Muscle of leg (tissue), 11 donors: ENCODE measurements around the gene OR7G2. TPM values are rescaled to one million over a fixed set of nuclear protein-coding genes. Genes with fewer than 3 reads are reported as not detected.
A peak's percentile ranks its signal among the peaks of the same experiment; 100 is the strongest.
"Not testable (repeated sequence)": the region's sequence is repeated elsewhere in the genome, so short reads cannot be mapped to it uniquely, and the experiment has no call there.

Experiments
- DNase-seq: peaks from one replicate; pipeline ENCODE4 v3.0.0; 2013
- H3K27ac ChIP-seq: one replicate; pipeline ENCODE4 v1.5.1; 2013; ENCODE audit warnings: mild to moderate bottlenecking, low read length, control low read depth
- H3K27me3 ChIP-seq: one replicate; pipeline ENCODE4 v1.6.1; 2013; ENCODE audit warnings: low read length; ENCODE audit not compliant: control insufficient read depth, insufficient read depth
- H3K36me3 ChIP-seq: one replicate; pipeline ENCODE4 v1.6.1; 2013; ENCODE audit warnings: low read length; ENCODE audit not compliant: control insufficient read depth, insufficient read depth
- H3K4me1 ChIP-seq: one replicate; pipeline ENCODE4 v1.6.1; 2013; ENCODE audit warnings: low read length; ENCODE audit not compliant: control insufficient read depth, insufficient read depth
- H3K4me3 ChIP-seq: one replicate; pipeline ENCODE4 v1.5.1; 2013; ENCODE audit warnings: low read length, control low read depth
- H3K9me3 ChIP-seq: replicated peaks from 2 replicates; pipeline ENCODE4 v1.6.1; 2013; ENCODE audit warnings: low read depth, low read length; ENCODE audit not compliant: control insufficient read depth
- WGBS: methylation state at CpG from one replicate; pipeline ENCODE4 v1.1.5; 2013; ENCODE audit warnings: missing lambda C conversion rate; ENCODE audit not compliant: insufficient coverage; 5-methylcytosine and 5-hydroxymethylcytosine counted together
- polyA plus RNA-seq, 8 donors: library from polyadenylated mRNA; unstranded; fragments of 120-200 nt; gene quantifications; one replicate each; pipeline versions ENCODE4 v1.2.1 to v1.2.3, GENCODE V29; 2013; ENCODE audit warnings: inconsistent platforms in 1 of 8, low replicate concordance in 1 of 8; ENCODE audit not compliant: insufficient read length in 8 of 8, insufficient read depth in 1 of 8
- total RNA-seq: library from RNA; stranded (reverse); fragments of 120-200 nt; gene quantifications from one replicate; pipeline ENCODE4 v1.2.4, GENCODE V29; 2013

Gene OR7G2
- total and polyA plus RNA-seq, 9 donors = 0.04 to 0.14 (median 0.07) TPM; not detected in 5

DNA sequence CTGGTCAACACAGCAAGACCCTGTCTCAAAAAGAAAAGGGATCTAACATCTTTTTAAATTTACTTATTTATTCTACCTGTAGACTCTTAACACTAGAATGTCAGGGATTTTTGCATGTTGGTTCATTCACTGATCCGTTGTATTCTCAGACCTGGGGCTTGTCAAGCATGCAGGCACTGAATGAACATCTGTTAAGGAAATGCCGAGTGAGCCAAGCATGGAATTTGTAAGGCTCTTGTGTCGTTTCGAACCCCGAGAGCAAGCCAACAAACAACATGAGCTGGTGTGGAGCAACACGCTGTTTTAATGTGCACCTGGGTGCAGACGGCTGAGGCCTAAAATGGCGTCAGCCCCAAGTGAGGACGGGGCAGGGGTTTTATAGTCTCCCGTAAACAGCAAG is 30.4 kb downstream of the OR7G2 start:
- Histone ChIP-seq H3K4me3 (no peak overlapping the region), H3K36me3 (no peaks in the 10 kb centered on the region), H3K4me1 (peaks cover 15% of the 10 kb centered on the region), H3K27me3 (no peaks in the 10 kb centered on the region), H3K27ac (no peak overlapping the region), H3K9me3 (no peaks in the 10 kb centered on the region)
- WGBS = 32% methylated on average over 10 of the region's 10 CpGs
- DNase-seq = peak; percentile 60

GRCh38 chr19:9075064-9075949 is 32.0 kb downstream of the OR7G2 start:
- no peaks in the 10 kb centered on the region for H3K9me3 ChIP-seq
- 18% methylated on average over 15 of the region's 16 CpGs for WGBS
- H3K4me1 ChIP-seq = peaks cover 15% of the 10 kb centered on the region
- DNase-seq = peak; percentile 92
- H3K4me3 ChIP-seq = no peak overlapping the region
- no peaks in the 10 kb centered on the region for H3K27me3 ChIP-seq
- no peaks in the 10 kb centered on the region for H3K36me3 ChIP-seq
- H3K27ac ChIP-seq = peak overlapping the region; percentile 67

- H3K4me3 ChIP-seq = no peak overlapping the region
- 19% methylated on average over 5 of the region's 6 CpGs for WGBS
- no peak for DNase-seq
- no peaks in the 10 kb centered on the region for H3K27me3 ChIP-seq
- peaks cover 18% of the 10 kb centered on the region for H3K4me1 ChIP-seq
- no peaks in the 10 kb centered on the region for H3K9me3 ChIP-seq
- H3K36me3 ChIP-seq = no peaks in the 10 kb centered on the region
- no peak overlapping the region for H3K27ac ChIP-seq
Observed at GRCh38 chr19:9073806-9074205, 33.5 kb downstream of the OR7G2 start.

GRCh38 chr19:9071720-9072119 is 35.6 kb downstream of the OR7G2 start:
- H3K27ac ChIP-seq, H3K36me3 ChIP-seq, DNase-seq, H3K27me3 ChIP-seq, H3K9me3 ChIP-seq, H3K4me3 ChIP-seq: not testable (repeated sequence)
- H3K4me1 ChIP-seq = peaks cover 18% of the 10 kb centered on the region
- no CpG with 5 or more reads among the region's 6 CpGs for WGBS

DNA sequence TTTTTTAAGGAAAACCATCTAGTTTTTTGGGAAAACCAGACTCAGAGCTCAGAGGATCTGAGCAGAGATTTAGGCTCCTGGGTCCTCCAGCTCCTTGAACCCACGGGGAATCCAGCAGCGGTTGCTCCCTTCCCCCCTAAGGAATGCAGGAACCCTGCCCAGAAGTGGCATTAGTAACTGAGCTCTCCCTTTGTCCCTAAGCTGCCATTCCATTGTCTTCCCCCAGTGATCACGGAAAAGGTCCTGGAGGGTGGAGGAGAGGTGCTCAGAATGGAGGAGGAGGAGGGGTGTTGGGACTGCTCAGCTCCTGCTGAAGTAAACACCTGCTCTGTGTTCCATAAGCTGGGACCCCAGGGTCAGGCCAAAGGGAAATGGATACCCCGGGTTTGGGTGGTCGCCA is 37.2 kb downstream of the OR7G2 start:
- Histone ChIP-seq H3K9me3 (no peaks in the 10 kb centered on the region), H3K4me3 (no peak overlapping the region), H3K36me3 (no peaks in the 10 kb centered on the region), H3K27me3 (no peaks in the 10 kb centered on the region), H3K4me1 (peaks cover 8% of the 10 kb centered on the region), H3K27ac (no peak overlapping the region)
- DNase-seq = no peak
- 11% methylated on average over 4 of the region's 5 CpGs for WGBS

- 67% methylated on average over 10 of the region's 12 CpGs for WGBS
- no peaks in the 10 kb centered on the region for H3K36me3 ChIP-seq
- no peak overlapping the region for H3K27ac ChIP-seq
- no peaks in the 10 kb centered on the region for H3K27me3 ChIP-seq
- H3K9me3 ChIP-seq = no peaks in the 10 kb centered on the region
- no peak overlapping the region for H3K4me3 ChIP-seq
- DNase-seq = no peak
- H3K4me1 ChIP-seq = peaks cover 3% of the 10 kb centered on the region
Observed at GRCh38 chr19:9065457-9066014, 41.7 kb downstream of the OR7G2 start.

DNA sequence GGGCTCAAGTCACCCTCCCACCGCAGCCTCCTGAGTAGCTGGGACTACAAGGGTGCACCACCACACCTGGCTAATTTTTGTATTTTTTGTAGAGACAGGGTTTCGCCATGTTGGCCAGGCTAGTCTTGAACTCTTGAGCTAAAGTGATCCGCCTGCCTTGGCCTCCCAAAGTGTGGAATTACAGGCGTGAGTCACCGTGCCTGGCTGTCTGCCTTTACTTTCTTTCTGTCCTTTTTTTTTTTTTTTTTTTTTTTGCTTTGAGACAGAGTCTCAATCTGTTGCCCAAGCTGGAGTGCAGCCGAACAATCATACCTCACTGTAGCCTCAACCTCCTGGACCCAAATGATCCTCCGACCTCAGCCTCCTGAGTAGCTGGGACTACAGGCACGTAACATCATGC is 45.4 kb downstream of the OR7G2 start:
- H3K27me3 ChIP-seq = no peaks in the 10 kb centered on the region
- H3K27ac ChIP-seq = no peak overlapping the region
- 73% methylated on average over 5 of the region's 8 CpGs for WGBS
- no peaks in the 10 kb centered on the region for H3K36me3 ChIP-seq
- H3K4me3 ChIP-seq = no peak overlapping the region
- no peaks in the 10 kb centered on the region for H3K9me3 ChIP-seq
- H3K4me1 ChIP-seq = no peaks in the 10 kb centered on the region
- no peak for DNase-seq

DNA sequence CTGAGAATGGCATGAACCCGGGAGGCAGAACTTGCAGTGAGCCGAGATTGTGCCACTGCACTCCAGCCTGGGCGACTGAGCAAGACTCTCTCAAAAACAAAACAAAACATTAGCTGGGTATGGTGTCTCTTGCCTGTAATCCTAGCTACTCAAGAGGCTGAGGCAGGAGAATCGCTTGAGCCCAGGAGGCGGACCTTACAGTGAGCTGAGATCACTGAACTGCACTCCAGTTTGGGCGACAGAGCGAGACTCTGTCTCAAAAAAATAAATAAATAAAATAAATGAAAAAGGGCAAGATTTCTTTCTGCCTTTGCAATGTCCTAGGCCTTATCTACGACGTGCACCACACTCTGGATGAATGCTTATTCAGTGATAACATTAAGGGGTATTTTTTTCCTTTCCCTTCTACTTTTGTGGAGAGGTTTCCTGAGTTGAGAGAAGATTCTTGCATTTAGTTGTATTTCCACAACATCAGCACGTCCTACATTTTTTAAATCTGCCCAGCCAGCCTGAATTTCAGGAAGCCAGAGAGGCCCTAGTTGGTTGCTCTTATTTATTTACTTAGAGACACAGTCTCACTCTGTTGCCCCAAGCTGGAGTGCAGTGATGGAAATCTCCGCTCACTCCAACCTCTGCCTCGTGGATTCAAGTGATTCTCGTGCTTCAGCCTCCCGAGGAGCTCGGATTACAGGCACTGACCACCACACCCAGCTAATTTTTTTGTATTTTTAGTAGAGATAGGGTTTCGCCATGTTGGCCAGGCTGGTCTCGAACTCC is 46.5 kb downstream of the OR7G2 start:
- no peak overlapping the region for H3K4me3 ChIP-seq
- H3K36me3 ChIP-seq = no peaks in the 10 kb centered on the region
- H3K9me3 ChIP-seq = no peaks in the 10 kb centered on the region

DNA sequence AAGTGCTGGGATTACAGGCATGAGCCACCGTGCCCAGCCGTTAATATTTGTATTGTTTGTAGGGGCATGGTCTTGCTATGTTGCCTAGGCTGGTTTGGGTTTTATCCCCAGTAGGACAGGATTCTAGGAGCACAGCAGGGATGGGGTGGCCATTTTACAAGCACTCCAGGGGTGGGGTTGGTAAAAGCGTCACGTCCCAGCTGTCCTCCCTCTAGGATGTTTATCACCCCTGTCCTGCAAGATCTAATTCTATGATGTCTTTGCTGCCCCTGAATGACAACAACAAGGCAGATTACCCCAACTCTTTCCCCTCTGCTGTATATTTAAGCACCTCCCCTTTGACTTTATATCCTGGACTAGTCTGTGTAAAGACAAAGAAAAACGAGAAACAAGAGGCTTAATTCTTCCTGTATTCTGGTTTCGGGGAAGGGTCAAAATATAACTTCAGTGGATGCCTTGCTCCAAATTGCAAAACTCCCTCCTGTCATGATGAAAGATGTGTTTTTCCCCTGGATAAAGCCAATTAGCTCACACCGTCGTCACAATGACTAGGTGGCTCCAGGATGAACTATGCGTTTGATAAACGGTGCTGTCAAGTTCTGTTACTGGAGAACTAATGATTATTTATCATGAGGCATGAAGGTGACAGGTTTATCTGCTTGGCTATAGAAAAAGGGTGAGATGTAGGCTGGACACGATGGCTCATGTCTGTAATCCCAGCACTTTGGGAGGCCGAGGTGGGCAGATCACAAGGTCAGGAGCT is 48.2 kb downstream of the OR7G2 start:
- H3K9me3 ChIP-seq = no peaks in the 10 kb centered on the region
- no peaks in the 10 kb centered on the region for H3K4me1 ChIP-seq
- H3K27ac ChIP-seq = no peak overlapping the region
- no peaks in the 10 kb centered on the region for H3K27me3 ChIP-seq
- WGBS = 67% methylated on average over 9 of the region's 12 CpGs
- H3K4me3 ChIP-seq = no peak overlapping the region
- DNase-seq = no peak
- no peaks in the 10 kb centered on the region for H3K36me3 ChIP-seq

More for the DNA sequence above, 46.5 kb downstream of the OR7G2 start:
- WGBS = 87% methylated on average over 5 of the region's 17 CpGs
- DNase-seq = no peak
- no peaks in the 10 kb centered on the region for H3K27me3 ChIP-seq
- no peaks in the 10 kb centered on the region for H3K4me1 ChIP-seq
- no peak overlapping the region for H3K27ac ChIP-seq
